HEK293 (cell line): ENCODE measurements around the gene HARS2.
A peak's percentile ranks its signal among the peaks of the same experiment; 100 is the strongest.

Source experiments
- CTCF ChIA-PET: fragments of 350-600 bp; formaldehyde crosslinking; extraction: SDS; loops from one replicate; lab custom pipeline; 2021; ENCODE audit warnings: antibody characterized with exemption; lab: Yijun Ruan, JAX
- POLR2A ChIA-PET: fragments of 300-600 bp; formaldehyde crosslinking; extraction: SDS; loops from one replicate; lab custom pipeline; 2020; ENCODE audit warnings: antibody characterized with exemption, inconsistent platforms; lab: Yijun Ruan, JAX
- H3K27ac ChIP-seq: fragments of 200-500 bp; sonication (Bioruptor generic); 2 replicates; pipeline ENCODE4 v1.5.1; 2014; ENCODE audit warnings: low read depth, low read length, control low read depth, inconsistent platforms; ENCODE audit errors: extremely low read depth
- H3K36me3 ChIP-seq, 2 experiments: fragments of 200-500 bp in 1 of 2; sonication (Bioruptor generic) in 1 of 2; 1 replicate in 1 of 2; 2 replicates in 1 of 2; pipeline ENCODE4 v1.5.1; 2014 to 2017; ENCODE audit warnings: inconsistent platforms in 2 of 2, low read length in 2 of 2; ENCODE audit not compliant: control insufficient read depth in 2 of 2, insufficient read depth in 1 of 2
- H3K4me1 ChIP-seq: fragments of 200-500 bp; sonication (Bioruptor generic); 2 replicates; pipeline ENCODE4 v1.5.1; 2014; ENCODE audit warnings: mild to moderate bottlenecking, low read length, inconsistent platforms; ENCODE audit not compliant: control insufficient read depth, insufficient read depth
- H3K4me3 ChIP-seq: 2 replicates; pipeline ENCODE4 v1.5.1; 2011; ENCODE audit warnings: low read depth, mild to moderate bottlenecking, control low read depth, low read length, moderate library complexity
- H3K9me3 ChIP-seq: fragments of 200-500 bp; sonication (Bioruptor generic); 2 replicates; pipeline ENCODE4 v1.5.1; 2014; ENCODE audit warnings: low read depth, low read length, inconsistent platforms; ENCODE audit not compliant: control insufficient read depth, insufficient read depth
- GLIS2 ChIP-seq: fragments of 450-650 bp; formaldehyde crosslinking; IDR thresholded peaks from 2 replicates; pipeline ENCODE4 v1.5.1; 2016; ENCODE audit warnings: missing biosample characterization, missing genetic modification characterization
- KLF16 ChIP-seq: fragments of 450-650 bp; formaldehyde crosslinking; IDR thresholded peaks from 2 replicates; pipeline ENCODE4 v1.5.1; 2017; ENCODE audit warnings: missing biosample characterization, missing genetic modification characterization
- PRDM10 ChIP-seq: fragments of 450-650 bp; formaldehyde crosslinking; IDR thresholded peaks from 2 replicates; pipeline ENCODE4 v1.5.1; 2016; ENCODE audit warnings: missing biosample characterization, missing genetic modification characterization
- REPIN1 ChIP-seq: fragments of 450-650 bp; formaldehyde crosslinking; IDR thresholded peaks from 2 replicates; pipeline ENCODE4 v1.5.1; 2017; ENCODE audit warnings: missing biosample characterization, missing genetic modification characterization, low read depth
- SP2 ChIP-seq: fragments of 450-650 bp; formaldehyde crosslinking; IDR thresholded peaks from 2 replicates; pipeline ENCODE4 v1.5.1; 2016; ENCODE audit warnings: missing biosample characterization, missing genetic modification characterization
- ZBTB44 ChIP-seq: fragments of 450-650 bp; IDR thresholded peaks from 2 replicates; pipeline ENCODE4 v1.5.1; 2018; ENCODE audit warnings: missing biosample characterization, mild to moderate bottlenecking, missing genetic modification characterization
- ZBTB48 ChIP-seq: fragments of 450-650 bp; formaldehyde crosslinking; IDR thresholded peaks from 2 replicates; pipeline ENCODE4 v1.5.1; 2016; ENCODE audit warnings: missing biosample characterization, missing genetic modification characterization
- ZEB2 ChIP-seq: fragments of 450-650 bp; formaldehyde crosslinking; IDR thresholded peaks from 2 replicates; pipeline ENCODE4 v1.5.1; 2016; ENCODE audit warnings: missing biosample characterization, missing genetic modification characterization
- ZNF121 ChIP-seq: fragments of 450-650 bp; formaldehyde crosslinking; IDR thresholded peaks from 2 replicates; pipeline ENCODE4 v1.5.1; 2016; ENCODE audit warnings: missing biosample characterization, missing genetic modification characterization
- ZNF157 ChIP-seq: fragments of 450-650 bp; formaldehyde crosslinking; IDR thresholded peaks from 2 replicates; pipeline ENCODE4 v1.5.1; 2016; ENCODE audit warnings: missing biosample characterization, missing genetic modification characterization
- ZNF221 ChIP-seq: fragments of 450-650 bp; formaldehyde crosslinking; IDR thresholded peaks from 2 replicates; pipeline ENCODE4 v1.5.1; 2017; ENCODE audit warnings: missing biosample characterization, missing genetic modification characterization, borderline replicate concordance
- ZNF239 ChIP-seq: fragments of 450-650 bp; formaldehyde crosslinking; IDR thresholded peaks from 2 replicates; pipeline ENCODE4 v1.5.1; 2016; ENCODE audit warnings: missing biosample characterization, missing genetic modification characterization
- ZNF324 ChIP-seq: fragments of 450-650 bp; formaldehyde crosslinking; IDR thresholded peaks from 2 replicates; pipeline ENCODE4 v1.5.1; 2016; ENCODE audit warnings: missing biosample characterization, missing genetic modification characterization
- ZNF335 ChIP-seq: fragments of 450-650 bp; formaldehyde crosslinking; conservative IDR thresholded peaks from 2 replicates; pipeline ENCODE4 v1.5.1; 2016; ENCODE audit warnings: missing biosample characterization, missing genetic modification characterization
- ZNF350 ChIP-seq: fragments of 450-650 bp; formaldehyde crosslinking; IDR thresholded peaks from 2 replicates; pipeline ENCODE4 v1.5.0; 2017; ENCODE audit warnings: missing biosample characterization, mild to moderate bottlenecking, missing genetic modification characterization
- ZNF529 ChIP-seq: fragments of 450-650 bp; formaldehyde crosslinking; IDR thresholded peaks from 2 replicates; pipeline ENCODE4 v1.5.1; 2017; ENCODE audit warnings: missing genetic modification characterization, missing biosample characterization; ENCODE audit not compliant: insufficient replicate concordance
- ZNF558 ChIP-seq: fragments of 450-650 bp; formaldehyde crosslinking; IDR thresholded peaks from 2 replicates; pipeline ENCODE4 v1.5.1; 2016; ENCODE audit warnings: missing biosample characterization, missing genetic modification characterization
- ZNF560 ChIP-seq: fragments of 450-650 bp; formaldehyde crosslinking; IDR thresholded peaks from 2 replicates; pipeline ENCODE4 v1.5.1; 2017; ENCODE audit warnings: missing biosample characterization, missing genetic modification characterization, borderline replicate concordance
- ZNF621 ChIP-seq: fragments of 450-650 bp; formaldehyde crosslinking; IDR thresholded peaks from 2 replicates; pipeline ENCODE4 v1.5.1; 2017; ENCODE audit warnings: missing biosample characterization, missing genetic modification characterization
- ZNF626 ChIP-seq: fragments of 450-650 bp; sonication (Bioruptor Pico); formaldehyde crosslinking; IDR thresholded peaks from 2 replicates; pipeline ENCODE4 v1.5.1; 2018; ENCODE audit warnings: missing biosample characterization, missing genetic modification characterization, inconsistent platforms
- ZNF830 ChIP-seq: fragments of 450-650 bp; IDR thresholded peaks from 2 replicates; pipeline ENCODE4 v1.5.0; 2018; ENCODE audit warnings: missing biosample characterization, missing genetic modification characterization, low read depth, mild to moderate bottlenecking, moderate library complexity
- ZNF837 ChIP-seq: fragments of 450-650 bp; formaldehyde crosslinking; IDR thresholded peaks from 2 replicates; pipeline ENCODE4 v1.5.1; 2016; ENCODE audit warnings: missing biosample characterization, missing genetic modification characterization
- TF ChIP-seq, protein P1 (sequence below): fragments of 450-650 bp; formaldehyde crosslinking; IDR thresholded peaks from 2 replicates; pipeline ENCODE4 v1.5.1; 2016; ENCODE audit warnings: missing biosample characterization, missing genetic modification characterization

Gene HARS2

DNA sequence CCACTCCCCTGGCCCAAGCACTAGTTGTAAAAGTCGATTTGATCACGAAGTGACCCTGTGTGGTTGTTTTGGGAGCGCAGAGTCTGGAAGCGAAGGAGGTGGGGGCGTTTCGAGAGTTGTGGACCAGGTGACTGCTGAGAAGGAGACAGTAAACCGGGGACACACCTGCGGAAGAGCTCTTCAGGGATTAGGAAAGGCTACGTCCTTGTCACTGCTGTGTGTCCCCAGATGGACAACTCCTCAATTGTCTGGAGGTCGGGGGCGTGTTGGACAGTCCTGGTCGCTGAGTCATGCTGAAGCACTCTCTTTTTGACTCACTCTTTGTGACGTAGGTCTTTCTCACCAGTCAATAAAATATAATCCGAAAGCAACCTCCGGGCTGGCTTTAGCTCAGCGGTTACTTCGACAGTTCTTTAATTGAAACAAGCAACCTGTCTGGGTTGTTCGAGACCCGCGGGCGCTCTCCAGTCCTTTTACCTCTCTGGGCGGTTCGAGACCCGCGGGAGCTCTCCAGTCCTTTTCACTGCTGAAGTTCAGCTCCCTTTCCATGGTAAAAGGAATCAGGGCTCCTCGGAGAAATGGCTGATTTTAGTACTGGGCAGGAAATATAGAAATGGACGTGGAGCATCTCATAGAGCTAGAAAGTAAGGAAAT lies 19.8 kb downstream of the HARS2 start (continued):
- peak; percentile 77; the same call in 1 of the 2 replicates for TF ChIP-seq ZBTB44
- peak; percentile 75 for TF ChIP-seq KLF16 (tag by site-specific recombination)
- TF ChIP-seq ZNF239 (tag by site-specific recombination): no peak
- TF ChIP-seq REPIN1 (tag by site-specific recombination): no peak
- peak; percentile 64; the same call in 1 of the 2 replicates for TF ChIP-seq ZNF558
- TF ChIP-seq ZNF837 (tag by site-specific recombination): no peak
- TF ChIP-seq ZNF830 (tag by site-specific recombination): no peak
- peak; percentile 89 for TF ChIP-seq ZEB2
- TF ChIP-seq ZNF560 (tag by site-specific recombination): no peak
- TF ChIP-seq GLIS2 (tag by site-specific recombination): no peak

GRCh38 chr5:140711794-140712193 lies 20.5 kb downstream of the HARS2 start:
- no peaks in the 10 kb centered on the region for H3K9me3 ChIP-seq
- TF ChIP-seq PRDM10 (tag by site-specific recombination) (no peak), ZNF350 (tag by site-specific recombination) (no peak), ZNF221 (tag by site-specific recombination) (no peak), ZNF335 (tag by site-specific recombination) (0 out of 2 replicates have a peak, but pooled peaks have one; percentile 28), ZNF621 (tag by site-specific recombination) (no peak)
- CTCF ChIA-PET: interaction anchor here (0.6 to 1.3 kb wide), 6 partner anchors 14 to 923 kb away, joined by 3 to 6 read pairs (median 3); no protein-coding TSS in a partner anchor

GRCh38 chr5:140713562-140714094 lies 22.4 kb downstream of the HARS2 start:
- Histone ChIP-seq H3K9me3 (no peaks in the 10 kb centered on the region), H3K4me3 (no peak overlapping the region), H3K4me1 (no peaks in the 10 kb centered on the region), H3K27ac (no peak overlapping the region), H3K36me3 (no peaks in the 10 kb centered on the region)
- ChIA-PET CTCF (no interaction called here), POLR2A (no interaction called here)
- no peak for TF ChIP-seq ZNF626 (tag by site-specific recombination)
- TF ChIP-seq ZNF529 (tag by site-specific recombination): no peak
- TF ChIP-seq ZNF157 (tag by site-specific recombination): no peak
- no peak for TF ChIP-seq ZNF558
- TF ChIP-seq ZBTB48 (tag by site-specific recombination): no peak
- TF ChIP-seq, protein P1, sequence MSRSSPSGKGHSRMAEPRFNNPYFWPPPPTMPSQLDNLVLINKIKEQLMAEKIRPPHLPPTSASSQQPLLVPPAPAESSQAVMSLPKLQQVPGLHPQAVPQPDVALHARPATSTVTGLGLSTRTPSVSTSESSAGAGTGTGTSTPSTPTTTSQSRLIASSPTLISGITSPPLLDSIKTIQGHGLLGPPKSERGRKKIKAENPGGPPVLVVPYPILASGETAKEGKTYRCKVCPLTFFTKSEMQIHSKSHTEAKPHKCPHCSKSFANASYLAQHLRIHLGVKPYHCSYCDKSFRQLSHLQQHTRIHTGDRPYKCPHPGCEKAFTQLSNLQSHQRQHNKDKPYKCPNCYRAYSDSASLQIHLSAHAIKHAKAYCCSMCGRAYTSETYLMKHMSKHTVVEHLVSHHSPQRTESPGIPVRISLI (tag by site-specific recombination): 0 out of 2 replicates have a peak, but pooled peaks have one; percentile 30
- TF ChIP-seq ZNF324 (tag by site-specific recombination): no peak
- TF ChIP-seq ZNF121: peak; percentile 58; the same call in 1 of the 2 replicates
- TF ChIP-seq SP2 (tag by site-specific recombination): no peak

More at GRCh38 chr5:140711794-140712193, 20.5 kb downstream of the HARS2 start:
- H3K4me3 ChIP-seq: no peak overlapping the region
- POLR2A ChIA-PET: interaction anchor here (0.9 to 3.6 kb wide), 11 partner anchors 8 to 366 kb away, joined by 3 to 23 read pairs (median 6); partner anchors contain the start of genes ANKHD1, APBB3, HARS1 and HARS2
- no peak overlapping the region for H3K27ac ChIP-seq
- H3K4me1 ChIP-seq: no peaks in the 10 kb centered on the region
- H3K36me3 ChIP-seq: peaks cover 2 to 11% of the 10 kb centered on the region in 2 experiments; a peak in 2 of 3 replicates
